B cell (primary cell): ENCODE results near the gene SMAD2. TPM values are rescaled to one million over a fixed set of nuclear protein-coding genes. Genes with fewer than 3 reads are reported as not detected.

Experiments
- ATAC-seq: fragments of 200-7000 bp; cut with Tn5 transposase; one replicate; pipeline ENCODE4 v1.10.0; 2021; ENCODE audit warnings: low read depth, mild to moderate bottlenecking, moderate number of reproducible peaks, moderate library complexity
- CTCF ChIA-PET: fragments of 350-600 bp; sonication (Branson Sonifier 250); formaldehyde crosslinking; loops from one replicate; lab custom pipeline; 2021; ENCODE audit warnings: antibody characterized with exemption, inconsistent platforms; lab: Charles Lee
- POLR2A ChIA-PET: fragments of 350-600 bp; sonication (Branson Sonifier 250); formaldehyde crosslinking; loops from one replicate; lab custom pipeline; 2021; ENCODE audit warnings: antibody characterized with exemption; lab: Charles Lee
- DNase-seq: peaks from one replicate; pipeline ENCODE4 v3.0.0; 2013
- H2AFZ ChIP-seq: 2 replicates; pipeline ENCODE4 v1.6.1; 2012; ENCODE audit warnings: mild to moderate bottlenecking, low read depth, low read length; ENCODE audit not compliant: insufficient read depth, poor library complexity, severe bottlenecking
- H3K27ac ChIP-seq, 2 donors: 1 replicate in 1 of 2; 2 replicates in 1 of 2; pipeline ENCODE4 v1.5.1; 2012 to 2013; ENCODE audit warnings: low read length in 2 of 2, mild to moderate bottlenecking in 2 of 2, moderate library complexity in 1 of 2
- H3K27me3 ChIP-seq, 4 experiments: fragments of 200-600 bp in 1 of 4; sonication (generic) in 1 of 4; replicated peaks in 1 of 4; 1 replicate in 2 of 4; 2 replicates in 2 of 4; pipeline versions ENCODE4 v1.6.1 to v1.7.0; 2013 to 2016; ENCODE audit warnings: low read length in 3 of 4, mild to moderate bottlenecking in 2 of 4, mixed read lengths in 1 of 4, moderate library complexity in 1 of 4; ENCODE audit not compliant: insufficient read depth in 4 of 4, control insufficient read depth in 3 of 4; ENCODE audit errors: control extremely low read depth in 1 of 4
- H3K36me3 ChIP-seq, 2 experiments: replicated peaks in 1 of 2; 1 replicate in 1 of 2; 2 replicates in 1 of 2; pipeline versions ENCODE4 v1.6.1 to v1.7.1; 2013; ENCODE audit warnings: low read length in 1 of 2; ENCODE audit not compliant: insufficient read depth in 2 of 2, control insufficient read depth in 1 of 2; ENCODE audit errors: control extremely low read depth in 1 of 2, extremely low read depth in 1 of 2
- H3K4me1 ChIP-seq, 2 donors: fragments of 200-600 bp in 1 of 2; sonication (generic) in 1 of 2; 1 replicate in 1 of 2; 2 replicates in 1 of 2; pipeline versions ENCODE4 v1.5.1 to v1.6.1; 2013 to 2017; ENCODE audit warnings: low read length in 2 of 2; ENCODE audit not compliant: control insufficient read depth in 2 of 2, insufficient read depth in 2 of 2
- H3K4me2 ChIP-seq: replicated peaks from 2 replicates; pipeline ENCODE3; 2012; ENCODE audit warnings: mild to moderate bottlenecking, low read depth, low read length; ENCODE audit not compliant: poor library complexity, severe bottlenecking
- H3K4me3 ChIP-seq, 5 experiments: fragments of 200-600 bp in 1 of 5; sonication (generic) in 1 of 5; 1 replicate in 3 of 5; 2 replicates in 2 of 5; pipeline versions ENCODE4 v1.5.1 to v1.7.0; 2011 to 2016; ENCODE audit warnings: low read length in 4 of 5, mild to moderate bottlenecking in 4 of 5, low read depth in 2 of 5, control low read depth in 1 of 5, moderate library complexity in 1 of 5; ENCODE audit not compliant: insufficient read depth in 1 of 5; ENCODE audit errors: control extremely low read depth in 1 of 5, extremely low read depth in 1 of 5
- H3K79me2 ChIP-seq: fragments of 200-600 bp; sonication (generic); one replicate; pipeline ENCODE4 v1.6.0; 2016; ENCODE audit warnings: low read length; ENCODE audit not compliant: control insufficient read depth, insufficient read depth
- H3K9ac ChIP-seq: fragments of 200-600 bp; sonication (generic); 2 replicates; pipeline ENCODE4 v1.6.1; 2017; ENCODE audit warnings: mild to moderate bottlenecking, low read length, moderate library complexity
- H3K9me3 ChIP-seq, 3 donors: one replicate each; pipeline versions ENCODE4 v1.6.1 to v1.7.1; 2013; ENCODE audit warnings: low read length in 2 of 3; ENCODE audit not compliant: control insufficient read depth in 2 of 3, insufficient read depth in 1 of 3; ENCODE audit errors: control extremely low read depth in 1 of 3
- H4K20me1 ChIP-seq: 2 replicates; pipeline ENCODE4 v1.6.0; 2012; ENCODE audit warnings: mild to moderate bottlenecking, low read length; ENCODE audit not compliant: insufficient read depth, control insufficient read depth, poor library complexity, severe bottlenecking
- H3K27ac Mint-ChIP-seq: one replicate; pipeline ENCODE4 v1.8.0; 2021; ENCODE audit warnings: mixed read lengths
- H3K27me3 Mint-ChIP-seq: one replicate; pipeline ENCODE4 v1.8.0; 2021; ENCODE audit warnings: mixed read lengths
- H3K4me1 Mint-ChIP-seq: one replicate; pipeline ENCODE4 v1.8.0; 2021; ENCODE audit warnings: mixed read lengths
- H3K4me3 Mint-ChIP-seq: one replicate; pipeline ENCODE4 v1.8.0; 2021; ENCODE audit warnings: mixed read lengths
- H3K9me3 Mint-ChIP-seq: one replicate; pipeline ENCODE4 v1.8.0; 2022; ENCODE audit warnings: mixed read lengths; ENCODE audit not compliant: insufficient read depth
- CTCF ChIP-seq: fragments of 200-600 bp; IDR thresholded peaks from one replicate; pipeline ENCODE4 v1.8.0; 2022; ENCODE audit warnings: antibody characterized with exemption, mild to moderate bottlenecking
- EZH2 ChIP-seq: IDR thresholded peaks from 2 replicates; pipeline ENCODE4 v1.6.1; 2012; ENCODE audit warnings: borderline replicate concordance, low read depth, mild to moderate bottlenecking, moderate library complexity, low read length; ENCODE audit not compliant: insufficient read depth, poor library complexity, severe bottlenecking
- WGBS: methylation state at CpG from one replicate; pipeline ENCODE4 v1.1.5; 2013; ENCODE audit warnings: missing lambda C conversion rate; ENCODE audit not compliant: insufficient coverage; 5-methylcytosine and 5-hydroxymethylcytosine counted together
- intact Hi-C: fragments of 100-400 bp; cut with micrococcal nuclease; formaldehyde crosslinking; loops from one replicate; pipeline ENCODE4 v1.10.0; 2022
- polyA plus RNA-seq: library from polyadenylated mRNA; depleted of rRNA; stranded (reverse); fragments of >200 nt; gene quantifications from 2 replicates; pipeline ENCODE4 v1.2.3, GENCODE V29; 2012
- total RNA-seq, 2 donors: library from RNA; stranded (reverse); fragments of 120-200 nt in 1 of 2; gene quantifications; 1 replicate in 1 of 2; 2 replicates in 1 of 2; pipeline versions ENCODE4 v1.2.3 to v1.2.4, GENCODE V29; 2013 to 2022

Gene SMAD2
- total and polyA plus RNA-seq, 2 donors (not counting 1 experiment from before 2014, with no cell fraction given), result 23.4 to 139 TPM

DNA sequence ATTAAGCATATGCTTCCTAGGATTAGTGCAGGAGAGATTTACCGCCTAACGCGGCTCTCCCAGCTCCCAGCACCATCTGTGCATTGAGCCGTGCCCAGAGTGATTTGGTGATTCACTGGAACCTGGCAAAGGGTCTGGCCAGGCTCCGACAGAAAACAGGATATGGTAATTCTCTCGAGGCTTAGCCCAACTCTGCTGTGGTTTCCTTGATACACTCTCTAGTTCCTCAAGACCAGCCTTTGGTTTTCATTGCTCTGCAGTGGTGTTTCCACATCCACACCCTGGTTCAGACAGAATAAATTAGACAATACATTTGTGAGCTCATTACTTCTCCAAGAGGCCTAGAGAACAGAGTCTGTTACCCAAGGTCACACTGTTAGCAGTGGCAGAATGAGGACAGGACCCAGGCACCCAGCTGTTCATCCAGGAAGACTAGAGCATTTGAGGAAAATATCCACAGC, 23.0 kb upstream of the SMAD2 start:
- Mint-ChIP-seq H3K4me3 (peak overlapping the region; percentile 70), H3K4me1 (peaks cover 16% of the 10 kb centered on the region), H3K27me3 (peaks cover 32% of the 10 kb centered on the region), H3K27ac (peak overlapping the region; percentile 33), H3K9me3 (no peaks in the 10 kb centered on the region)
- peak; percentile 58 for DNase-seq
- Histone ChIP-seq H3K27me3 (peaks cover 0 to 23% (median 18%) of the 10 kb centered on the region in 4 experiments), H3K9ac (peak overlapping the region; percentile 14), H4K20me1 (peaks cover 4% of the 10 kb centered on the region), H3K4me3 (peak overlapping the region in 2 of 5 experiments; percentile 0 to 37), H3K27ac (no peak overlapping the region), H3K4me1 (peaks cover 15 to 19% of the 10 kb centered on the region in 2 donors), H3K79me2 (no peaks in the 10 kb centered on the region), H2AFZ (no peak overlapping the region), H3K4me2 (peak overlapping the region; percentile 68), H3K9me3 (no peaks in the 10 kb centered on the region), H3K36me3 (no peaks in the 10 kb centered on the region)
- intact Hi-C loops, result loop anchor here (1.0 kb wide), 1 partner anchor 22 kb away; no protein-coding TSS in a partner anchor
- ATAC-seq, result peak; percentile 92
- no peak for TF ChIP-seq EZH2
- no peak for TF ChIP-seq CTCF
- POLR2A ChIA-PET, result no interaction called here
- WGBS, result 0% methylated on average over 6 of the region's 6 CpGs
- CTCF ChIA-PET, result interaction anchor here (1.1 to 1.4 kb wide), 2 partner anchors 17 to 23 kb away, joined by 4 to 5 read pairs; partner anchors contain the start of gene SMAD2

DNA sequence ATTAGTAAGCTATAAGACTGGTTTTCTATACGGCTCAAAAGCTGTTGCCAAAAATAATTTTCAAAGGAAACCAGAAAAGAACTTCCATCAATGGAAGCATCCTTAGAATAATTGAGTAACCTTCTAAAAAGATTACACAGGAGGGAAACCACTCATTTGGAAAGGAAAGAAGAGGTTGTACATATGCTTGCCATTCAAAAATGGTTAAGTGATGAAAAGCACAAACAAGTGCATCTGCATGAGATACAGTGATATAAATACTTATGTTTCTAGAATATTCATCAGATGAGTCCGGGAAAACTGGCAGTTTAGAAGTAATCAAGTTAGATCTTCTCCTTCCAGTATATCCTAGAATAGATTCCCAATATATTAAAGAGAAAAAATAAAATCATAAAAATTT, 20.1 kb upstream of the SMAD2 start:
- Mint-ChIP-seq H3K27me3 (peaks cover 21% of the 10 kb centered on the region), H3K4me1 (peaks cover 16% of the 10 kb centered on the region), H3K27ac (no peak overlapping the region), H3K4me3 (no peak overlapping the region), H3K9me3 (no peaks in the 10 kb centered on the region)
- Histone ChIP-seq H4K20me1 (peaks cover 4% of the 10 kb centered on the region), H3K4me1 (peaks cover 15 to 19% of the 10 kb centered on the region in 2 donors), H3K9ac (no peak overlapping the region), H3K4me3 (no peak overlapping the region), H3K27ac (no peak overlapping the region), H3K79me2 (no peaks in the 10 kb centered on the region), H3K27me3 (peaks cover 0 to 5% (median 4%) of the 10 kb centered on the region in 4 experiments), H3K36me3 (no peaks in the 10 kb centered on the region), H3K4me2 (no peak overlapping the region), H3K9me3 (peaks cover 0 to 3% (median 1%) of the 10 kb centered on the region in 3 donors), H2AFZ (no peak overlapping the region)
- POLR2A ChIA-PET, result no interaction called here
- CTCF ChIA-PET, result interaction anchor here (1.0 kb wide), 1 partner anchor 20 kb away, joined by 3 read pairs; no protein-coding TSS in a partner anchor
- DNase-seq (no peak), ATAC-seq (no peak)
- WGBS, result no CpG with 5 or more reads among the region's 2 CpGs
- intact Hi-C loops, result no loop called here
- TF ChIP-seq EZH2 (no peak), CTCF (no peak)
